A549 (cell line): Measurements from ENCODE around the gene KRTAP12-1. TPM values are rescaled to one million over a fixed set of nuclear protein-coding genes. Genes with fewer than 3 reads are reported as not detected.

ENCODE experiments used
- ATAC-seq, 2 experiments: fragments of 200-7000 bp in 1 of 2; fragments of >200 bp in 1 of 2; cut with Nextera tagmentation in 1 of 2; cut with Tn5 transposase in 1 of 2; 3 replicates each; pipeline versions ENCODE4 v1.8.0 to v1.9.1; 2018 to 2020; ENCODE audit warnings: mild to moderate bottlenecking in 1 of 2, moderate library complexity in 1 of 2
- CTCF ChIA-PET: fragments of 300-600 bp; sonication (Branson Sonifier 250); formaldehyde crosslinking; extraction: SDS; loops from one replicate; lab custom pipeline; 2021; ENCODE audit warnings: antibody characterized with exemption, inconsistent platforms; lab: Yijun Ruan, JAX
- POLR2A ChIA-PET: fragments of 350-600 bp; formaldehyde crosslinking; extraction: SDS; loops from one replicate; lab custom pipeline; 2021; ENCODE audit warnings: antibody characterized with exemption, inconsistent platforms; lab: Yijun Ruan, JAX
- DNase-seq, 2 experiments: peaks; one replicate each; pipeline versions ENCODE4 v3.0.0 to v3.0.0-alpha.2; 2011 to 2016; ENCODE audit warnings: low read depth in 1 of 2, low spot score in 1 of 2
- FAIRE-seq: peaks from 2 replicates; lab custom pipeline; 2011; peaks lifted over from hg19 to GRCh38; lab: Jason Lieb, UNC
- H3K27ac ChIP-seq, 2 experiments: fragments of >200 bp; sonication (Bioruptor Twin); formaldehyde crosslinking; 3 replicates each; pipeline ENCODE4 v1.5.1; 2016 to 2017
- H3K4me1 ChIP-seq: fragments of >200 bp; sonication (Bioruptor Twin); formaldehyde crosslinking; 3 replicates; pipeline ENCODE4 v1.6.1; 2016
- H3K4me2 ChIP-seq: fragments of >200 bp; sonication (Bioruptor Twin); formaldehyde crosslinking; 3 replicates; pipeline ENCODE4 v1.6.1; 2016
- H3K4me3 ChIP-seq: fragments of >200 bp; sonication (Bioruptor Twin); formaldehyde crosslinking; 3 replicates; pipeline ENCODE4 v1.5.1; 2016
- H3K9me3 ChIP-seq: fragments of >200 bp; sonication (Bioruptor Twin); formaldehyde crosslinking; 3 replicates; pipeline ENCODE4 v1.6.1; 2016
- ATOH8 ChIP-seq: fragments of 250-450 bp; sonication (Bioruptor Pico); IDR thresholded peaks from 2 replicates; pipeline ENCODE4 v1.5.0; 2020; ENCODE audit warnings: low read depth, mild to moderate bottlenecking, moderate library complexity
- BCL3 ChIP-seq: fragments of >200 bp; sonication (Bioruptor Twin); formaldehyde crosslinking; IDR thresholded peaks from 3 replicates; pipeline ENCODE4 v1.6.1; 2016
- BHLHE40 ChIP-seq: IDR thresholded peaks from 2 replicates; pipeline ENCODE4 v1.6.1; 2012; ENCODE audit warnings: low read depth, low read length, inconsistent platforms
- CEBPB ChIP-seq, 2 experiments: fragments of >200 bp in 1 of 2; sonication (Bioruptor Twin) in 1 of 2; formaldehyde crosslinking in 1 of 2; IDR thresholded peaks; 2 replicates each; pipeline ENCODE4 v1.6.1; 2012 to 2016
- CHD2 ChIP-seq: fragments of 150-350 bp; IDR thresholded peaks from 2 replicates; pipeline ENCODE4 v1.6.1; 2014; ENCODE audit warnings: low read length; ENCODE audit not compliant: partially characterized antibody
- E2F6 ChIP-seq: IDR thresholded peaks from 2 replicates; pipeline ENCODE4 v1.6.1; 2012; ENCODE audit warnings: low read depth, borderline replicate concordance
- EHF ChIP-seq: fragments of 250-450 bp; sonication (Bioruptor Pico); IDR thresholded peaks from 2 replicates; pipeline ENCODE4 v1.5.0; 2020; ENCODE audit warnings: mild to moderate bottlenecking
- EP300 ChIP-seq, 2 experiments: fragments of >200 bp; sonication (Bioruptor Twin); formaldehyde crosslinking; IDR thresholded peaks; 2 replicates in 1 of 2; 3 replicates in 1 of 2; pipeline ENCODE4 v1.6.1; 2016 to 2017
- ESRRA ChIP-seq: fragments of 150-350 bp; IDR thresholded peaks from 2 replicates; pipeline ENCODE4 v1.6.1; 2014; ENCODE audit warnings: mild to moderate bottlenecking, low read length, borderline replicate concordance
- FOSL2 ChIP-seq, 2 experiments: fragments of 450-650 bp in 1 of 2; fragments of >200 bp in 1 of 2; sonication (Bioruptor Twin) in 1 of 2; formaldehyde crosslinking; IDR thresholded peaks; 2 replicates each; pipeline versions ENCODE4 v1.5.0 to v1.6.1; 2016 to 2020; ENCODE audit warnings: mild to moderate bottlenecking in 1 of 2, moderate library complexity in 1 of 2
- FOXS1 ChIP-seq: fragments of 250-450 bp; sonication (Bioruptor Pico); IDR thresholded peaks from 2 replicates; pipeline ENCODE4 v1.5.0; 2020; ENCODE audit warnings: mild to moderate bottlenecking, moderate library complexity
- HOXA7 ChIP-seq: fragments of 250-450 bp; sonication (Bioruptor Pico); IDR thresholded peaks from 2 replicates; pipeline ENCODE4 v1.5.0; 2020; ENCODE audit warnings: mild to moderate bottlenecking, moderate library complexity
- JUN ChIP-seq, 2 experiments: fragments of >200 bp; sonication (Bioruptor Twin); formaldehyde crosslinking; IDR thresholded peaks; 2 replicates in 1 of 2; 3 replicates in 1 of 2; pipeline ENCODE4 v1.6.1; 2016 to 2017
- MAX ChIP-seq: IDR thresholded peaks from 2 replicates; pipeline ENCODE4 v1.6.1; 2012
- NFE2L2 ChIP-seq: fragments of 150-350 bp; conservative IDR thresholded peaks from 2 replicates; pipeline ENCODE4 v1.6.1; 2014; ENCODE audit warnings: low read length
- NPAS2 ChIP-seq: fragments of 250-450 bp; sonication (Bioruptor Pico); IDR thresholded peaks from 2 replicates; pipeline ENCODE4 v1.8.0; 2022; ENCODE audit warnings: mild to moderate bottlenecking, moderate library complexity, borderline replicate concordance
- PBX3 ChIP-seq: IDR thresholded peaks from 2 replicates; pipeline ENCODE4 v1.6.1; 2012
- POLR2AphosphoS2 ChIP-seq: conservative IDR thresholded peaks from 2 replicates; pipeline ENCODE4 v1.6.1; 2012; ENCODE audit warnings: low read length, improper control_type of control experiment, inconsistent platforms
- RARB ChIP-seq: fragments of 250-450 bp; sonication (Bioruptor Pico); IDR thresholded peaks from 2 replicates; pipeline ENCODE4 v1.8.0; 2021; ENCODE audit warnings: mild to moderate bottlenecking, moderate library complexity
- RCOR1 ChIP-seq: fragments of 150-350 bp; IDR thresholded peaks from 2 replicates; pipeline ENCODE4 v1.6.1; 2014; ENCODE audit warnings: antibody characterized with exemption, low read length, low read depth
- SMC3 ChIP-seq: fragments of >200 bp; sonication (Bioruptor Twin); formaldehyde crosslinking; IDR thresholded peaks from 3 replicates; pipeline ENCODE4 v1.6.1; 2018; ENCODE audit warnings: inconsistent platforms
- TFCP2L1 ChIP-seq: fragments of 250-450 bp; sonication (Bioruptor Pico); IDR thresholded peaks from 2 replicates; pipeline ENCODE4 v1.5.0; 2021; ENCODE audit warnings: mild to moderate bottlenecking
- ZC3H11A ChIP-seq: fragments of 450-650 bp; IDR thresholded peaks from 2 replicates; pipeline ENCODE4 v1.6.1; 2014; ENCODE audit warnings: antibody characterized with exemption, mild to moderate bottlenecking
- WGBS: methylation state at CpG from one replicate; pipeline ENCODE4 v1.1.6; 2017; ENCODE audit errors: missing lambda C conversion rate; 5-methylcytosine and 5-hydroxymethylcytosine counted together
- polyA plus RNA-seq, 4 experiments: library from polyadenylated mRNA; depleted of rRNA in 3 of 4; stranded (reverse); fragments of >200 nt; fragmentation: RNase III in 1 of 4; extraction: RNeasy Plus Mini Kit Qiagen cat#74134 plus additional on column Dnase treatment in 1 of 4; gene quantifications; 2 replicates in 3 of 4; 3 replicates in 1 of 4; pipeline ENCODE4 v1.2.3, GENCODE V29; 2011 to 2017

Gene KRTAP12-1
- polyA plus RNA-seq, 2 of the 4 experiments (the other 2 are of a cell fraction): not detected

GRCh38 chr21:44706026-44706705 is 24.2 kb upstream of the KRTAP12-1 start:
- DNase-seq: no peak
- no peaks in the 10 kb centered on the region for H3K9me3 ChIP-seq
- 70% methylated on average over 17 of the region's 54 CpGs for WGBS
- ChIA-PET CTCF (interaction anchor here (1.2 to 2.3 kb wide), 2 partner anchors 14 to 36 kb away, joined by 4 to 7 read pairs; no protein-coding TSS in a partner anchor), POLR2A (no interaction called here)
- no peak for TF ChIP-seq CEBPB (IDR thresholded peaks at IDR 0.05)
- no peak for TF ChIP-seq NPAS2 (CRISPR knock-in tag)
- TF ChIP-seq E2F6: no peak
- no peak for TF ChIP-seq MAX
- TF ChIP-seq ATOH8 (CRISPR knock-in tag): no peak
- no peak for TF ChIP-seq SMC3
- no peak for TF ChIP-seq ESRRA
- TF ChIP-seq ZC3H11A: no peak
- TF ChIP-seq EHF: no peak
- no peak for TF ChIP-seq BHLHE40
- TF ChIP-seq HOXA7 (CRISPR knock-in tag): no peak
- no peak for TF ChIP-seq EP300 (IDR thresholded peaks at IDR 0.05)
- no peak for TF ChIP-seq NFE2L2
- ATAC-seq: no peak
- no peak overlapping the region for H3K4me3 ChIP-seq
- no peak overlapping the region for H3K4me2 ChIP-seq
- FAIRE-seq: no peak
- peaks cover 7% of the 10 kb centered on the region for H3K4me1 ChIP-seq
- no peak overlapping the region for H3K27ac ChIP-seq

- FAIRE-seq: no peak
Observed at GRCh38 chr21:44704636-44705001, 22.7 kb upstream of the KRTAP12-1 start.

More at GRCh38 chr21:44704636-44705001, 22.7 kb upstream of the KRTAP12-1 start:
- WGBS: 40% methylated on average over 5 of the region's 13 CpGs
- no peak for ATAC-seq
- Histone ChIP-seq H3K27ac (no peak overlapping the region), H3K9me3 (no peaks in the 10 kb centered on the region), H3K4me3 (no peak overlapping the region), H3K4me1 (peaks cover 3% of the 10 kb centered on the region), H3K4me2 (no peak overlapping the region)
- no peak for TF ChIP-seq RCOR1
- no peak for TF ChIP-seq JUN (IDR thresholded peaks at IDR 0.05)
- TF ChIP-seq CHD2: no peak
- TF ChIP-seq FOSL2 (IDR thresholded peaks at IDR 0.05): no peak
- no peak for TF ChIP-seq FOSL2 (CRISPR knock-in tag; IDR thresholded peaks at IDR 0.05)
- TF ChIP-seq TFCP2L1 (CRISPR knock-in tag): no peak
- no peak for TF ChIP-seq BCL3
- no peak for TF ChIP-seq RARB (CRISPR knock-in tag)
- TF ChIP-seq PBX3: no peak
- TF ChIP-seq FOXS1: no peak
- TF ChIP-seq POLR2AphosphoS2: no peak
- ChIA-PET POLR2A (no interaction called here), CTCF (no interaction called here)
- no peak for DNase-seq
